Adrenal gland (tissue), 12 donors: ENCODE measurements around the gene RNF223. TPM values are rescaled to one million over a fixed set of nuclear protein-coding genes. Genes with fewer than 3 reads are reported as not detected.
"Not testable (repeated sequence)": the region's sequence is repeated elsewhere in the genome, so short reads cannot be mapped to it uniquely, and the experiment has no call there.

Experiments used
- DNase-seq, 7 donors: peaks; one replicate each; pipeline ENCODE4 v3.0.0-alpha.2; 2019 to 2020
- H3K27ac ChIP-seq, 5 donors: fragments of 200-600 bp; sonication (generic) in 4 of 5; 1 replicate in 3 of 5; 2 replicates in 2 of 5; pipeline versions ENCODE4 v1.5.1 to v1.8.0; 2016 to 2020; ENCODE audit warnings: mild to moderate bottlenecking in 1 of 5
- H3K27me3 ChIP-seq: fragments of 200-600 bp; 2 replicates; pipeline ENCODE4 v1.8.0; 2021
- H3K36me3 ChIP-seq, 2 donors: fragments of 200-600 bp; replicated peaks in 1 of 2; 1 replicate in 1 of 2; 2 replicates in 1 of 2; pipeline versions ENCODE4 v1.5.1 to v1.8.0; 2018 to 2022
- H3K4me1 ChIP-seq, 2 donors: fragments of 200-600 bp; replicated peaks in 1 of 2; 1 replicate in 1 of 2; 2 replicates in 1 of 2; pipeline versions ENCODE4 v1.5.1 to v1.8.0; 2018 to 2021
- H3K4me3 ChIP-seq, 4 donors: fragments of 200-600 bp; sonication (generic) in 3 of 4; one replicate each; pipeline ENCODE4 v1.5.1; 2016 to 2018
- H3K9me3 ChIP-seq, 3 donors: fragments of 200-600 bp; sonication (generic) in 1 of 3; replicated peaks in 1 of 3; 1 replicate in 2 of 3; 2 replicates in 1 of 3; pipeline versions ENCODE4 v1.5.1 to v1.8.0; 2016 to 2021
- POLR2A ChIP-seq, 2 donors: fragments of 450-650 bp; IDR thresholded peaks; one replicate each; pipeline ENCODE4 v1.6.1; 2017; ENCODE audit warnings: antibody characterized with exemption in 2 of 2, mild to moderate bottlenecking in 2 of 2, moderate library complexity in 1 of 2
- WGBS, 4 donors: extraction: QIAGEN DNeasy Blood & Tissue Kit in 2 of 4; methylation state at CpG; one replicate each; pipeline versions ENCODE4 v1.1.5 to v1.1.7; 2013 to 2017; 5-methylcytosine and 5-hydroxymethylcytosine counted together
- intact Hi-C, 2 donors: fragments of 100-400 bp; cut with DNase I; formaldehyde crosslinking; loops; one replicate each; pipeline versions ENCODE4 v1.14.1 to v1.15.0; 2022 to 2023
- polyA plus RNA-seq, 3 donors: library from polyadenylated mRNA; stranded (reverse); fragments of 200-250 nt in 2 of 3; fragments of 350-450 nt in 1 of 3; fragmentation: Illumina TruSeq in 1 of 3; extraction: RNeasy Lipid Tissue Mini Kit (QIAGEN cat#74804) in 1 of 3; gene quantifications; one replicate each; pipeline ENCODE4 v1.2.3, GENCODE V29; 2013 to 2014
- total RNA-seq, 9 donors: library from RNA; depleted of rRNA in 4 of 9; stranded (reverse); fragments of >200 nt in 4 of 9; fragments of 120-200 nt in 1 of 9; fragmentation: NEBNext Ultra II Directional in 1 of 9; extraction: Animal tissue kit (Norgen Biotek cat#: 25700) in 1 of 9; gene quantifications; one replicate each; pipeline versions ENCODE4 v1.1.0 to v1.2.4, GENCODE V29; 2013 to 2023
- TF ChIP-seq, protein P1 (sequence below), 6 experiments: fragments of 450-650 bp in 4 of 6; fragments of 200-600 bp in 2 of 6; sonication (generic) in 1 of 6; IDR thresholded peaks; 1 replicate in 5 of 6; 2 replicates in 1 of 6; pipeline versions ENCODE4 v1.5.1 to v1.8.0; 2016 to 2021; ENCODE audit warnings: antibody characterized with exemption in 6 of 6, mild to moderate bottlenecking in 2 of 6, moderate library complexity in 1 of 6
- donor health status: healthy with polysubstance abuse.
- donor health status: Bipolar disorder and iron deficiency.
- donor health status: DM: yes; HTN: yes; CAD: no.
- donor health status: DM: no; HTN: no; CAD: no.
- donor health status: DM: no; HTN: no; CAD: no.
- donor health status: DM: yes; HTN: yes; CAD: no.

Gene RNF223
- total and polyA plus RNA-seq, 12 donors: 0.03 TPM; not detected in 11

DNA sequence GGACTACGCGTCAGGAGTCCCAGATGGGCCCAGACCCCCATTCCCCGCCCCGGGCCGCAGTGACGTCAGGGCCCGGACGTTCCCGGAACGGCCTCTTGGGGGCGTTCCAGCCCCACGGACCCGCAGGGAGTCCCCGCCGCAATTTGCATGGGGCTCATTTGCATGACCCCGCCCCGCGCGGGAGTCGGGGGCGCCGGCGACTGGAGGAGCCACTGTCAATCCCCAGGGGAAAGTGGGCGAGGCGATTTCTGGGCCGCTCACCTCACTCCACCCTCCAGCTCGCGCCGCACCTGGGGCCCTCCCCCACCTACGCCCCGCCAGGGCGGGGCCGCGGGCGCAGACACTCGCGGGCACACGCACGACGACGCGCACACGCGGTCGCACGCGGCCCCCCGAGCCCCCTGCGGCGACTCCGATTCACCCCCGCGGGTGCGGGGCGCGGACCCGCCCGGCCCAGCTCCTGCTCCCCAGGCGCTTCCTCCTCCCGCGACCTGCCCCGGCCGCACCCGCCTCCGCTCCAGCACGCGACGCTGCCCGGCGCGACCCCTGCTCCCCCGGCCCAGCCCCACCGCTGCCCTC, 41.0 kb downstream of the RNF223 start:
- Histone ChIP-seq H3K4me1 (peaks cover 14 to 17% of the 10 kb centered on the region in 2 donors), H3K27me3 (peaks cover 45% of the 10 kb centered on the region), H3K36me3 (no peaks in the 10 kb centered on the region), H3K4me3 (peak overlapping the region in 1 of 4 donors; percentile 68), H3K9me3 (no peaks in the 10 kb centered on the region), H3K27ac (no peak overlapping the region)
- peak in 6 of 7 donors; percentile 61 to 78 (median 69) for DNase-seq
- intact Hi-C loops: no loop called here
- WGBS, 4 donors: 0 to 3% (median 1%) methylated on average over 8 to 73 of the region's 73 CpGs
- TF ChIP-seq, protein P1, sequence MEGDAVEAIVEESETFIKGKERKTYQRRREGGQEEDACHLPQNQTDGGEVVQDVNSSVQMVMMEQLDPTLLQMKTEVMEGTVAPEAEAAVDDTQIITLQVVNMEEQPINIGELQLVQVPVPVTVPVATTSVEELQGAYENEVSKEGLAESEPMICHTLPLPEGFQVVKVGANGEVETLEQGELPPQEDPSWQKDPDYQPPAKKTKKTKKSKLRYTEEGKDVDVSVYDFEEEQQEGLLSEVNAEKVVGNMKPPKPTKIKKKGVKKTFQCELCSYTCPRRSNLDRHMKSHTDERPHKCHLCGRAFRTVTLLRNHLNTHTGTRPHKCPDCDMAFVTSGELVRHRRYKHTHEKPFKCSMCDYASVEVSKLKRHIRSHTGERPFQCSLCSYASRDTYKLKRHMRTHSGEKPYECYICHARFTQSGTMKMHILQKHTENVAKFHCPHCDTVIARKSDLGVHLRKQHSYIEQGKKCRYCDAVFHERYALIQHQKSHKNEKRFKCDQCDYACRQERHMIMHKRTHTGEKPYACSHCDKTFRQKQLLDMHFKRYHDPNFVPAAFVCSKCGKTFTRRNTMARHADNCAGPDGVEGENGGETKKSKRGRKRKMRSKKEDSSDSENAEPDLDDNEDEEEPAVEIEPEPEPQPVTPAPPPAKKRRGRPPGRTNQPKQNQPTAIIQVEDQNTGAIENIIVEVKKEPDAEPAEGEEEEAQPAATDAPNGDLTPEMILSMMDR (IDR thresholded peaks at IDR 0.05): peak in 5 of 6 experiments; percentile 42 to 70 (median 56)
- TF ChIP-seq POLR2A (IDR thresholded peaks at IDR 0.05): no peak

DNA sequence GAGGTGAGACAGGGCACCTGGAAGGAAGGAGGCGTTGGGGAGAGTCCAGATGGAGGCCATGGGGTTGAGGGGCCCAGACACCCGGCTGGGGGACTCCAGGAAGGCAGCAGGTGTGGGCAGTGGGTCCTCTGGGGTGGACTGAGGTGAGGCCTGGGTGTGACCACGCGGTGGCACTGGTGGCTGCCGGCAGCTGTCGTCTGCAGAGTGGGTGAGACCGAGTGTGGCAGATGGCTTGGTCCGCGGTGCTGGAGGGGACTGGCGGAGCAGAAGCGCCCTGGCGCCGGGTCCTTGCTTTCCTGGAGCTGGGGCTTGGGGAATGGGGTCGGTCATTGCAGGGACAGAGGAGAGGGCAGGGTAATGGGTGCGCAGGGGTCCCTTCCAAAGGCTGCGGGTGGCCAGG, 41.7 kb downstream of the RNF223 start:
- H3K27ac ChIP-seq: no peak overlapping the region
- peak in 1 of 7 donors; percentile 58 for DNase-seq
- no peak for TF ChIP-seq POLR2A (IDR thresholded peaks at IDR 0.05)
- TF ChIP-seq, protein P1 (IDR thresholded peaks at IDR 0.05): no peak
- intact Hi-C loops: no loop called here
- WGBS, 4 donors: 29 to 39% (median 33%) methylated on average over 2 to 16 of the region's 16 CpGs
- peaks cover 44% of the 10 kb centered on the region for H3K27me3 ChIP-seq
- H3K4me3 ChIP-seq: no peak overlapping the region
- H3K4me1 ChIP-seq: peaks cover 14 to 17% of the 10 kb centered on the region in 2 donors
- H3K9me3 ChIP-seq: no peaks in the 10 kb centered on the region
- no peaks in the 10 kb centered on the region for H3K36me3 ChIP-seq

DNA sequence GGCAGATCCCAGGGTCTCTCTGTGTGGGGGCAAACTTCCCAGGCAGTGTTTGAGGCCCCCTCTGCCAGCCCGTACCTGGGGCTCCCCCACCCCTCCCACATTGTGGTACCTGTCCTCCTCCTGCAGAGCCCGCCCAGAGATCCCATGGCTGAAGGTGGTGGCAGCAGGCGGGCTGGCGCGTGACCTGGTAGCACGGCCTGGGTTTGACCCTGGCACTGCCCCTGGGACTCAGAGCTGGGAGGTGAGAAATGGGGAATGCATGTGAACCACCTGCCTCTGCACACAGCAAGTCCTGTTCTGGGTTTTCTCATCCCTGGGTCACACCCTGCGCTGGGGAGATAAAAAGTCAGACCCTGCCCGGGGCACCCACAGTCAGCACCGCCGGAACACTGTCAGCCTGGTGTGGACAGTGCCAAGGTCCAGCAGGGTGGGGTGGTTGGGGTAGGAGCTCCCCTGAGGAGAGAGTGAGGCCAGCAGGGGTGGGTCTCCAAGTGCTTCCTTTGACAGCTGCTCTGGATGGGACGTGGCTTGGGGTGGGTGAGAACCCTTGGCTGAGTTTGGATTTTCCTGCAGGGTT, 42.4 kb downstream of the RNF223 start:
- Histone ChIP-seq H3K27ac (no peak overlapping the region), H3K27me3 (peaks cover 41% of the 10 kb centered on the region), H3K9me3 (no peaks in the 10 kb centered on the region), H3K36me3 (no peaks in the 10 kb centered on the region), H3K4me3 (no peak overlapping the region), H3K4me1 (peaks cover 14 to 17% of the 10 kb centered on the region in 2 donors)
- DNase-seq: no peak
- intact Hi-C loops: no loop called here
- no peak for TF ChIP-seq POLR2A (IDR thresholded peaks at IDR 0.05)
- TF ChIP-seq, protein P1 (IDR thresholded peaks at IDR 0.05): no peak
- WGBS, 4 donors: 63 to 80% (median 78%) methylated on average over 1 to 11 of the region's 11 CpGs

DNA sequence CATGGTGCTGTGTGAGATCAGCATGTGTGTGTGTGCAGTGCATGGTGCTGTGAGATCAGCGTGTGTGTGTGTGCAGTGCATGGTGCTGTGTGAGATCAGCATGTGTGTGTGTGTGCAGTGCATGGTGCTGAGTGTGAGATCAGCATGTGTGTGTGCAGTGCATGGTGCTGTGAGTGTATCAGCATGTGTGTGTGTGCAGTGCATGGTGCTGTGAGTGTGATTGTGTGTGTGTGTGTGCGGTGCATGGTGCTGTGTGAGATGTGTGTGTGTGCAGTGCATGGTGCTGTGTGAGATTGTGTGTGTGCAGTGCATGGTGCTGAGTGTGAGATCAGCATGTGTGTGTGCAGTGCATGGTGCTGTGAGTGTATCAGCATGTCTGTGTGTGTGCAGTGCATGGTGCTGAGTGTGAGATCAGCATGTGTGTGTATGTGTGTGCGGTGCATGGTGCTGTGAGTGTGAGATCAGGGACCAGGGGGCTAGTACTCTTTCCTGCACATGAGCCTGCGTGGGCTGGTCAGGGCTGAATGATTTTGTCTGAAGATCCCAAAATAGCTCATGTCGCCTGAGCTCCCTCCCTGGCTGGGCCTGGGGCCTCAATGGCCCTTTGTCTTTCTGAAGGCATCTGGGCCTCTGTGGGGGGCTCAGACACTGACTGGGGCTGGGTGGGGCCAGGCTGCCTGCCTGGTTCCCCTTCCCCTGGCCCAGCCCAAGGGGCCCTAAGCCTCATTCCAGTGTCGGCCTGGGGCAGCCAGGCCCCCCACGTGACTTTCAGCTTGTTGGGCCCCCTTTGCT, 43.0 kb downstream of the RNF223 start:
- DNase-seq, intact Hi-C loops, H3K36me3 ChIP-seq, H3K4me3 ChIP-seq, H3K9me3 ChIP-seq, H3K27ac ChIP-seq: not testable (repeated sequence)
- Histone ChIP-seq H3K27me3 (peaks cover 40% of the 10 kb centered on the region), H3K4me1 (peaks cover 14 to 17% of the 10 kb centered on the region in 2 donors)
- WGBS, 4 donors: 58 to 69% (median 67%) methylated on average over 4 to 7 of the region's 7 CpGs
